Measurements from ENCODE around the gene FIGLA. TPM values are rescaled to one million over a fixed set of nuclear protein-coding genes. Genes with fewer than 3 reads are reported as not detected.

Gene FIGLA
- total RNA-seq, 1 donor from 2014 or later = not detected

- no peaks in the 10 kb centered on the region for H3K9me3 Mint-ChIP-seq
- H3K27me3 Mint-ChIP-seq = peaks cover 19% of the 10 kb centered on the region
- TF ChIP-seq, protein P1, sequence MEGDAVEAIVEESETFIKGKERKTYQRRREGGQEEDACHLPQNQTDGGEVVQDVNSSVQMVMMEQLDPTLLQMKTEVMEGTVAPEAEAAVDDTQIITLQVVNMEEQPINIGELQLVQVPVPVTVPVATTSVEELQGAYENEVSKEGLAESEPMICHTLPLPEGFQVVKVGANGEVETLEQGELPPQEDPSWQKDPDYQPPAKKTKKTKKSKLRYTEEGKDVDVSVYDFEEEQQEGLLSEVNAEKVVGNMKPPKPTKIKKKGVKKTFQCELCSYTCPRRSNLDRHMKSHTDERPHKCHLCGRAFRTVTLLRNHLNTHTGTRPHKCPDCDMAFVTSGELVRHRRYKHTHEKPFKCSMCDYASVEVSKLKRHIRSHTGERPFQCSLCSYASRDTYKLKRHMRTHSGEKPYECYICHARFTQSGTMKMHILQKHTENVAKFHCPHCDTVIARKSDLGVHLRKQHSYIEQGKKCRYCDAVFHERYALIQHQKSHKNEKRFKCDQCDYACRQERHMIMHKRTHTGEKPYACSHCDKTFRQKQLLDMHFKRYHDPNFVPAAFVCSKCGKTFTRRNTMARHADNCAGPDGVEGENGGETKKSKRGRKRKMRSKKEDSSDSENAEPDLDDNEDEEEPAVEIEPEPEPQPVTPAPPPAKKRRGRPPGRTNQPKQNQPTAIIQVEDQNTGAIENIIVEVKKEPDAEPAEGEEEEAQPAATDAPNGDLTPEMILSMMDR (IDR thresholded peaks at IDR 0.05) = no peak
- ChIA-PET POLR2A (no interaction called here), CTCF (interaction anchor here (1.0 to 1.4 kb wide), 3 partner anchors 26 to 480 kb away, joined by 3 read pairs; no protein-coding TSS in a partner anchor)
- no peak overlapping the region for H3K27ac Mint-ChIP-seq
- H3K4me1 Mint-ChIP-seq = no peaks in the 10 kb centered on the region
- DNase-seq (no peak), ATAC-seq (ENCODE audit: low read depth) (no peak)
- intact Hi-C loops (cut with micrococcal nuclease) = loop anchor here (2.0 kb wide), 1 partner anchor 480 kb away; no protein-coding TSS in a partner anchor
- no peak overlapping the region for H3K4me3 Mint-ChIP-seq
- no peaks in the 10 kb centered on the region for H3K36me3 Mint-ChIP-seq (ENCODE audit: low read depth)
Observed at GRCh38 chr2:70784320-70784719, 6.1 kb downstream of the FIGLA start.

- ChIA-PET CTCF (no interaction called here), POLR2A (no interaction called here)
- H3K9me3 Mint-ChIP-seq = no peaks in the 10 kb centered on the region
- no peak overlapping the region for H3K27ac Mint-ChIP-seq
- DNase-seq (no peak), ATAC-seq (ENCODE audit: low read depth) (no peak)
- TF ChIP-seq, protein P1 (IDR thresholded peaks at IDR 0.05) = no peak
- H3K36me3 Mint-ChIP-seq (ENCODE audit: low read depth) = no peaks in the 10 kb centered on the region
- no peaks in the 10 kb centered on the region for H3K4me1 Mint-ChIP-seq
- H3K27me3 Mint-ChIP-seq = peaks cover 19% of the 10 kb centered on the region
- intact Hi-C loops (cut with micrococcal nuclease) = no loop called here
- no peak overlapping the region for H3K4me3 Mint-ChIP-seq
Observed at GRCh38 chr2:70779911-70780545, 10.4 kb downstream of the FIGLA start.

- ChIA-PET CTCF (no interaction called here), POLR2A (no interaction called here)
- Mint-ChIP-seq H3K4me1 (no peaks in the 10 kb centered on the region), H3K27me3 (peaks cover 23% of the 10 kb centered on the region), H3K27ac (no peak overlapping the region), H3K9me3 (no peaks in the 10 kb centered on the region), H3K36me3 (ENCODE audit: low read depth) (no peaks in the 10 kb centered on the region), H3K4me3 (no peak overlapping the region)
- TF ChIP-seq, protein P1 (IDR thresholded peaks at IDR 0.05) = no peak
- ATAC-seq (ENCODE audit: low read depth) (no peak), DNase-seq (no peak)
- intact Hi-C loops (cut with micrococcal nuclease) = no loop called here
Observed at GRCh38 chr2:70779491-70779890, 11.0 kb downstream of the FIGLA start.

DNA sequence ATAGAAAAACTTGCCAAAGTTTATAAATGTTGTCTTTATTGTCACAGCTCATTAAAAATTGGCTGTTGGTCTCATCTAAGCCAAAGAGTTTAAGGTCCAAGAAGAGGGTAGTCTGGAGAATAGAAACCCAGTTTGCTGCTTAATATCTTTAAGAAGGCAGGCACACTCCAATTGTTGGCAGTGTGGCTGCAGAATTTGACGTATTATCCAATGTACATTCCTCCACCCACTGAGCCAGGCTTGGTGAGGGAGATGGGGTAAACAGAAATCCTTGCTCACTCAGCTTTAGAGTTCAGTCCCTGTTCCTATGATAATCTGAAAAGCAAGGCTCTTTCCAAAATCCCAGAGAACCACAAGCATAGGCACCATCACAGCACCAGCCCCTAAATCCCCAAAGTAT lies 11.8 kb downstream of the FIGLA start:
- TF ChIP-seq, protein P1 (IDR thresholded peaks at IDR 0.05) = no peak
- ATAC-seq (ENCODE audit: low read depth) (no peak), DNase-seq (no peak)
- Mint-ChIP-seq H3K4me1 (no peaks in the 10 kb centered on the region), H3K36me3 (ENCODE audit: low read depth) (no peaks in the 10 kb centered on the region), H3K4me3 (no peak overlapping the region), H3K27me3 (peaks cover 28% of the 10 kb centered on the region), H3K27ac (no peak overlapping the region), H3K9me3 (peaks cover 6% of the 10 kb centered on the region)
- POLR2A ChIA-PET = no interaction called here
- intact Hi-C loops (cut with micrococcal nuclease) = no loop called here
- CTCF ChIA-PET = no interaction called here

DNA sequence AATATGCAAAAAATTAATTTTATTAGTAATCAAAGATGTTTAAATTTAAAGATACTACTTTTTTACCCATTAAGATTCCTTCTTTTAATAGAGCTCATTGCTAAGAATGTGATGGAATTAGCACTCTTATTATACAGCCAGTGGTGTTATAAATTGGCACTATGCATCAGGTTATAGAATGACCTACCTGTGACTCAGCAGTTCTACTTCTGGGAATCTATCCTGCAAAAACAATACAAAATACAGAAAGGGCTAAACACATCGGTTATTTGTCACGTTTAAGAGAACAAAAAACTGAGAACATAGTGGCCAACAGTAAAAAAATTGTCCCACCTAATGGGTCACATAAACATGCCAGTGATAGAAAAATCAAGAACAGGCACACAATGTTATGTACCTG lies 13.0 kb downstream of the FIGLA start:
- no peak for DNase-seq
- peaks cover 34% of the 10 kb centered on the region for H3K27me3 Mint-ChIP-seq
- H3K4me1 Mint-ChIP-seq = no peaks in the 10 kb centered on the region
- H3K9me3 Mint-ChIP-seq = peaks cover 13% of the 10 kb centered on the region
- no peak overlapping the region for H3K4me3 Mint-ChIP-seq
- TF ChIP-seq, protein P1 (IDR thresholded peaks at IDR 0.05) = no peak
- no peak overlapping the region for H3K27ac Mint-ChIP-seq
- CTCF ChIA-PET = no interaction called here
- no peak for ATAC-seq (ENCODE audit: low read depth)
- no peaks in the 10 kb centered on the region for H3K36me3 Mint-ChIP-seq (ENCODE audit: low read depth)
- POLR2A ChIA-PET = no interaction called here
- intact Hi-C loops (cut with micrococcal nuclease) = no loop called here
